Loucy (cell line): ENCODE data around the gene TMEM147.

Source experiments
- H2AFZ ChIP-seq: fragments of 200-600 bp; sonication (generic); 2 replicates; pipeline ENCODE4 v1.6.0; 2016; ENCODE audit warnings: antibody characterized with exemption, mild to moderate bottlenecking, low read length, moderate library complexity
- H3F3A ChIP-seq: fragments of 200-600 bp; 2 replicates; pipeline ENCODE4 v1.6.0; 2016; ENCODE audit warnings: antibody characterized with exemption, low read depth, mild to moderate bottlenecking
- H3K27me3 ChIP-seq: fragments of 200-600 bp; sonication (generic); 2 replicates; pipeline ENCODE4 v1.6.1; 2014; ENCODE audit warnings: low read length, mild to moderate bottlenecking; ENCODE audit not compliant: insufficient read depth, poor library complexity, severe bottlenecking
- H3K36me3 ChIP-seq: fragments of 200-600 bp; sonication (generic); 2 replicates; pipeline ENCODE4 v1.6.1; 2016; ENCODE audit warnings: low read length; ENCODE audit not compliant: insufficient read depth
- H3K4me1 ChIP-seq: fragments of 200-600 bp; sonication (generic); 2 replicates; pipeline ENCODE4 v1.5.1; 2014; ENCODE audit warnings: low read length, mild to moderate bottlenecking; ENCODE audit not compliant: insufficient read depth, poor library complexity, severe bottlenecking
- H3K4me2 ChIP-seq: fragments of 200-600 bp; sonication (generic); 2 replicates; pipeline ENCODE4 v1.6.0; 2014; ENCODE audit warnings: antibody characterized with exemption, low read length, low read depth, mild to moderate bottlenecking; ENCODE audit not compliant: poor library complexity, severe bottlenecking
- H3K4me3 ChIP-seq: fragments of 200-600 bp; sonication (generic); 2 replicates; pipeline ENCODE4 v1.5.1; 2014; ENCODE audit warnings: low read length, mild to moderate bottlenecking, mixed read lengths; ENCODE audit not compliant: poor library complexity, severe bottlenecking
- H3K79me2 ChIP-seq: fragments of 200-600 bp; sonication (generic); 2 replicates; pipeline ENCODE4 v1.6.1; 2014; ENCODE audit warnings: low read length; ENCODE audit not compliant: insufficient read depth
- H3K9ac ChIP-seq: fragments of 200-600 bp; sonication (generic); 2 replicates; pipeline ENCODE4 v1.6.0; 2014; ENCODE audit warnings: mild to moderate bottlenecking, low read depth, low read length, moderate library complexity; ENCODE audit not compliant: poor library complexity, severe bottlenecking
- H3K9me2 ChIP-seq: fragments of 200-600 bp; sonication (generic); replicated peaks from 2 replicates; pipeline ENCODE4 v1.6.1; 2016; ENCODE audit warnings: low read depth, low read length, mixed read lengths
- H3K9me3 ChIP-seq: fragments of 200-600 bp; sonication (generic); 2 replicates; pipeline ENCODE4 v1.6.1; 2014; ENCODE audit warnings: mild to moderate bottlenecking, antibody characterized with exemption, low read length, low read depth; ENCODE audit not compliant: insufficient read depth
- H4K20me1 ChIP-seq: fragments of 200-600 bp; sonication (generic); 2 replicates; pipeline ENCODE4 v1.6.0; 2014; ENCODE audit warnings: antibody characterized with exemption, low read length, mild to moderate bottlenecking; ENCODE audit not compliant: insufficient read depth, poor library complexity, severe bottlenecking
- EZH2phosphoT487 ChIP-seq: fragments of 200-600 bp; IDR thresholded peaks from 2 replicates; pipeline ENCODE4 v1.6.1; 2018; ENCODE audit warnings: antibody characterized with exemption, mild to moderate bottlenecking, moderate library complexity, borderline replicate concordance
- TF ChIP-seq, protein P1 (sequence below): fragments of 200-600 bp; sonication (generic); conservative IDR thresholded peaks from 2 replicates; pipeline ENCODE4 v1.5.1; 2014; ENCODE audit warnings: mild to moderate bottlenecking, antibody characterized with exemption, low read length

The TMEM147 gene

DNA sequence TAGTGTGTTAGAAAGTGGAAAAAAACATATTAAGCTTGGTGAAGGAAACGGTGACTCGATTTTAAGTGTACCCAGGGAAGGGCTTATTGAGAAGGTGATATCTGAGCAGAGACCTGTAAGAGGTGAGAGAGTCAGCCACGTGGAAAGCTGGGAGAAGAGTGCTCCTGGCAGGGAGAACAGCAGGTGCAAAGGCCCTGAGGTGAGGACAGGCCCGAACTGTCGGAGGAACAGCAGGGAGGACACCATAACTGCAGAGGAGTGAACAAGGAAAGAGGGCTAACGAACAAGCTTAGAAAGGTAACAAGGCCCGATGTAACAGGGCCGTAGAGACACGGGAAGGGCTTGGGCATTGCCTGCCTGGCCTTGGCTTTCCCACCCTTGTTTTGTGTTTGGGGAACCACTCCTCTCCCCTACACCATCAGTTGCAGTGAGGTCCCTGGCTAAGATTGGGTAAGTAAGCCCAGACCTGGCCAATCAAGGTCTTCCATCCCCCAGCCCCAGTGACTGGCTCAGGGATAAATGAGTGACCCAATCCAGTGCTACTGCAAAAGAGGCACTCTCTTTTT lies 10.7 kb downstream of the TMEM147 start:
- Histone ChIP-seq H3K36me3 (no peaks in the 10 kb centered on the region), H3K4me3 (no peak overlapping the region), H3K4me1 (no peaks in the 10 kb centered on the region), H3K27me3 (no peaks in the 10 kb centered on the region), H4K20me1 (no peaks in the 10 kb centered on the region), H3K4me2 (no peak overlapping the region), H3K9ac (no peak overlapping the region), H3K9me3 (no peaks in the 10 kb centered on the region), H3K9me2 (no peaks in the 10 kb centered on the region), H2AFZ (no peak overlapping the region), H3K79me2 (no peaks in the 10 kb centered on the region), H3F3A (no peaks in the 10 kb centered on the region)
- TF ChIP-seq, protein P1, sequence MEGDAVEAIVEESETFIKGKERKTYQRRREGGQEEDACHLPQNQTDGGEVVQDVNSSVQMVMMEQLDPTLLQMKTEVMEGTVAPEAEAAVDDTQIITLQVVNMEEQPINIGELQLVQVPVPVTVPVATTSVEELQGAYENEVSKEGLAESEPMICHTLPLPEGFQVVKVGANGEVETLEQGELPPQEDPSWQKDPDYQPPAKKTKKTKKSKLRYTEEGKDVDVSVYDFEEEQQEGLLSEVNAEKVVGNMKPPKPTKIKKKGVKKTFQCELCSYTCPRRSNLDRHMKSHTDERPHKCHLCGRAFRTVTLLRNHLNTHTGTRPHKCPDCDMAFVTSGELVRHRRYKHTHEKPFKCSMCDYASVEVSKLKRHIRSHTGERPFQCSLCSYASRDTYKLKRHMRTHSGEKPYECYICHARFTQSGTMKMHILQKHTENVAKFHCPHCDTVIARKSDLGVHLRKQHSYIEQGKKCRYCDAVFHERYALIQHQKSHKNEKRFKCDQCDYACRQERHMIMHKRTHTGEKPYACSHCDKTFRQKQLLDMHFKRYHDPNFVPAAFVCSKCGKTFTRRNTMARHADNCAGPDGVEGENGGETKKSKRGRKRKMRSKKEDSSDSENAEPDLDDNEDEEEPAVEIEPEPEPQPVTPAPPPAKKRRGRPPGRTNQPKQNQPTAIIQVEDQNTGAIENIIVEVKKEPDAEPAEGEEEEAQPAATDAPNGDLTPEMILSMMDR, result no peak
- TF ChIP-seq EZH2phosphoT487, result no peak

DNA sequence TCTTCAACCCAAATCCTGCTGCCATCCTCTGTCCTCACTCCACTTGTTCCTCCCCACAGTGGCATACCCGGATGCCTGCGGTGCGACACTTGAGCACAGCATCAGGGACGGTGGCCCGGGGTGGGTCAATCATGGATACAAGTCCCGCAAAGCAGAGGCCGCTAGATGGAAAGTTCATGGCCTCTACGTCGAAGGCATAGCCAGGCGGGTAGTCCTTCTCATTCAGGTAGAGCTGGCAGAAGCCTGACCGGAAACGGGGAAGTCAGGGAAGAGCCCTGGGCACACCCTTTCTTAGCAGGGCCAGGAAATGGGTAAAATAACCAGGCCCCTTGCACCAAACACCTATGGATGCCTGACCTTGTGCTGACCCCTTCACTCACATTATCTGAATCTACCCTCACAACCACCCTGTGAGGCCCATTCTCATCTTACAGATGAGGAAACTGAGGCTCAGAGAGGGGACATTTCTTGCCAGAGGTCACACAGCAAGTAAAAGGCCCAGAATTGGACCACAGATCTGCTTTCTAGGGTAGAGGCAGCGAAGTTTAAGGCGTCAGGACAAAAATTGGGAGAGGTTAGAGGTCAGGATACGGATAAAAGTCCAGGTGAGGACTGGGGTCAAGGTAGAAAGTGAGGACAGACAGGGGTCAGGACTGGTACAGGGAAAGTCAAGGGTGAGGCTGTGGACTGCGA lies 11.6 kb downstream of the TMEM147 start:
- Histone ChIP-seq H3K9me3 (no peaks in the 10 kb centered on the region), H3K4me3 (no peak overlapping the region), H2AFZ (no peak overlapping the region), H3K79me2 (no peaks in the 10 kb centered on the region), H3K9me2 (no peaks in the 10 kb centered on the region), H4K20me1 (no peaks in the 10 kb centered on the region), H3K36me3 (no peaks in the 10 kb centered on the region), H3K27me3 (no peaks in the 10 kb centered on the region), H3F3A (no peaks in the 10 kb centered on the region), H3K9ac (no peak overlapping the region), H3K4me2 (no peak overlapping the region), H3K4me1 (no peaks in the 10 kb centered on the region)
- TF ChIP-seq, protein P1, result no peak
- no peak for TF ChIP-seq EZH2phosphoT487

DNA sequence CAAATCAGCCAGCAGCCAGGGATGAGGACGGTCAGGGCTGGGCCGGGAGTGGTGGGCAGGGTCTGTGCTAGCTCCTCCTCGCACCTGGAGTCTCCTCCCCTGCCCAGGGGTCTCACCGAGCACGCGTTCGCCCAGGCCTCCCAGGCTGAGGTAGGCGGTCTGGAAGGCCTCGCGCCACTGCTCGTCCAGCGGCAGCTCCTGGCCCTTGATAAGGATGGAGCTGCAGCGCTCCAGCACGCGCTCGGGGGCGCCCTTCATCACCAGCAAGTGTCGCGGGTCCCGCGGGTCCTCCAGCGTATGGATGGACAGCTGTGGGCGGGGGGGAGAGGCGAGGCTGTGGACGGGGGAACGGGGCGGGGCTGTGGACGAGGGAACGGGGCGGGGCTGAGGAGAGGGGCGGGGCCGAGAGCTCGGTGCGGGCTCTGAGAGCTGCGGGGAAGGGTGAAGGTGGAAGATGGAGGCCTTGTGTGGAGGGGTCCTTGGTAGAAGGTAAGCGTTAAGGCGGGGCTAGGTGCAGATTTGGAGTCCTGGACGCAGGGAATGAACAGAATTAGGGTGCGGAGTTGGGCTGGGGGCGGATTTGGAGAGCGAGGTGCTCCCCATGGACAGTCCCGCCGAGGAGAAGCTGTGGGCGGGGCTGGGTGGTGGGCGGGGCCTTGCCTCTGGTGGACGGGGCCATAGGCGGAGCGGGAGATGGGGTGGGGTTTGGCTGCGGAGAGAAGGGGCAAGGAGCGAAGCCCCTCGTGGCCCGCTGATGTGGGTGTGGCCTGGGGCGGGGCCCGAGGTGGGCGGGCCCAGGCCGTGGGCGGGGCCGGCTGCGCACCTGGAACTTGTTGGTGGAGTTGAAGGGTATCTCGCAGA lies 12.3 kb downstream of the TMEM147 start:
- TF ChIP-seq EZH2phosphoT487, result no peak
- TF ChIP-seq, protein P1, result no peak
- Histone ChIP-seq H3K79me2 (no peaks in the 10 kb centered on the region), H2AFZ (no peak overlapping the region), H4K20me1 (no peaks in the 10 kb centered on the region), H3K4me1 (no peaks in the 10 kb centered on the region), H3F3A (no peaks in the 10 kb centered on the region), H3K27me3 (no peaks in the 10 kb centered on the region), H3K9me2 (no peaks in the 10 kb centered on the region), H3K4me2 (no peak overlapping the region), H3K4me3 (no peak overlapping the region), H3K9ac (no peak overlapping the region), H3K9me3 (no peaks in the 10 kb centered on the region), H3K36me3 (no peaks in the 10 kb centered on the region)
